22Rv1 (cell line): ENCODE data around the gene CASP10.

Experiments used
- ZFX ChIP-seq: fragments of 450-650 bp; IDR thresholded peaks from 2 replicates; pipeline ENCODE4 v1.6.1; 2017; ENCODE audit warnings: antibody characterized with exemption, borderline replicate concordance
- TF ChIP-seq, protein P1 (sequence below): fragments of 450-650 bp; IDR thresholded peaks from 2 replicates; pipeline ENCODE4 v1.5.1; 2017; ENCODE audit warnings: mild to moderate bottlenecking

DNA sequence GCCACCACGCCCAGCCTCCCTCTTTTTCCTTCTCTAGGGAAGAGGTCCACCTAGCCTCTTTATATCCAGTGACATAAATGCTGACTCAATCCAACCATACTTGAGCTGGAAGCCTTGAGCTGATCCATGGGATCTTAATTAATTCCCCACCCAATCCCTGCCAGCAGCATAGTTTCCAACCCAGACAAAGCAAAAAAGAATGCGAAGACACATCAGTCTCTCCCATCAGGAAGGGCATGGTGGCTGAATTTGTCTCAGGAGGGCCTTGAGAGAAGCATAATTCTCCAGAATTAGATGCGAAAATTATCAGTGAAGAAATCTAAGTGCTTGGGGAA lies 22.5 kb downstream of the CASP10 start:
- TF ChIP-seq, protein P1, sequence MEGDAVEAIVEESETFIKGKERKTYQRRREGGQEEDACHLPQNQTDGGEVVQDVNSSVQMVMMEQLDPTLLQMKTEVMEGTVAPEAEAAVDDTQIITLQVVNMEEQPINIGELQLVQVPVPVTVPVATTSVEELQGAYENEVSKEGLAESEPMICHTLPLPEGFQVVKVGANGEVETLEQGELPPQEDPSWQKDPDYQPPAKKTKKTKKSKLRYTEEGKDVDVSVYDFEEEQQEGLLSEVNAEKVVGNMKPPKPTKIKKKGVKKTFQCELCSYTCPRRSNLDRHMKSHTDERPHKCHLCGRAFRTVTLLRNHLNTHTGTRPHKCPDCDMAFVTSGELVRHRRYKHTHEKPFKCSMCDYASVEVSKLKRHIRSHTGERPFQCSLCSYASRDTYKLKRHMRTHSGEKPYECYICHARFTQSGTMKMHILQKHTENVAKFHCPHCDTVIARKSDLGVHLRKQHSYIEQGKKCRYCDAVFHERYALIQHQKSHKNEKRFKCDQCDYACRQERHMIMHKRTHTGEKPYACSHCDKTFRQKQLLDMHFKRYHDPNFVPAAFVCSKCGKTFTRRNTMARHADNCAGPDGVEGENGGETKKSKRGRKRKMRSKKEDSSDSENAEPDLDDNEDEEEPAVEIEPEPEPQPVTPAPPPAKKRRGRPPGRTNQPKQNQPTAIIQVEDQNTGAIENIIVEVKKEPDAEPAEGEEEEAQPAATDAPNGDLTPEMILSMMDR: no peak
- no peak for TF ChIP-seq ZFX
